C4-2B (cell line): ENCODE measurements around the gene EPB41L4B.

ENCODE experiments used
- CTCF ChIP-seq: fragments of 450-650 bp; conservative IDR thresholded peaks from 2 replicates; pipeline ENCODE4 v1.5.1; 2017; ENCODE audit warnings: mild to moderate bottlenecking
- ZFX ChIP-seq: fragments of 450-650 bp; IDR thresholded peaks from 2 replicates; pipeline ENCODE4 v1.6.1; 2017

GRCh38 chr9:109258481-109259302, 62.2 kb downstream of the EPB41L4B start:
- TF ChIP-seq CTCF: no peak
- no peak for TF ChIP-seq ZFX
